Measurements from ENCODE around the gene CA10.

DNA sequence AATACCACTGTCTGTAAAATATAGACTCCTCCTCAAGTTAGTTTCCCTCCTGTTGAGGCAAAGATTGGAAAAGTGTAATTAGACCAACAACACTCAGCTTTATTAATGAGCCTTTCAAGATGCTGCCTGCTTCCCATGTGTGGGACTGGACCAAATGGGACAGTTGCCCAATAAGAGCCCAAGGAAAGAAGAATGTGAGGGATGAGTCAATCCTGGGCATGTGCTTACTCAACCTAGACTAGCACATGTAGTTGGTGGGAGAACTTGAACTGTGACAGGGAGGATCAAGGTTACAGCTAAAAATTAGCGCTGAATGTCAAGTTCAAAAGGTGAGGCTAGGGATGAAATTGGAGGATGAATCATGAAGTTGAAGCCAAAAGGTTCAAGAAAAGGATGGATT is 435.5 kb downstream of the CA10 start:
- TF ChIP-seq, protein P1, sequence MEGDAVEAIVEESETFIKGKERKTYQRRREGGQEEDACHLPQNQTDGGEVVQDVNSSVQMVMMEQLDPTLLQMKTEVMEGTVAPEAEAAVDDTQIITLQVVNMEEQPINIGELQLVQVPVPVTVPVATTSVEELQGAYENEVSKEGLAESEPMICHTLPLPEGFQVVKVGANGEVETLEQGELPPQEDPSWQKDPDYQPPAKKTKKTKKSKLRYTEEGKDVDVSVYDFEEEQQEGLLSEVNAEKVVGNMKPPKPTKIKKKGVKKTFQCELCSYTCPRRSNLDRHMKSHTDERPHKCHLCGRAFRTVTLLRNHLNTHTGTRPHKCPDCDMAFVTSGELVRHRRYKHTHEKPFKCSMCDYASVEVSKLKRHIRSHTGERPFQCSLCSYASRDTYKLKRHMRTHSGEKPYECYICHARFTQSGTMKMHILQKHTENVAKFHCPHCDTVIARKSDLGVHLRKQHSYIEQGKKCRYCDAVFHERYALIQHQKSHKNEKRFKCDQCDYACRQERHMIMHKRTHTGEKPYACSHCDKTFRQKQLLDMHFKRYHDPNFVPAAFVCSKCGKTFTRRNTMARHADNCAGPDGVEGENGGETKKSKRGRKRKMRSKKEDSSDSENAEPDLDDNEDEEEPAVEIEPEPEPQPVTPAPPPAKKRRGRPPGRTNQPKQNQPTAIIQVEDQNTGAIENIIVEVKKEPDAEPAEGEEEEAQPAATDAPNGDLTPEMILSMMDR (conservative IDR thresholded peaks at IDR 0.05) = no peak
- no peak for TF ChIP-seq EZH2 (IDR thresholded peaks at IDR 0.05; ENCODE audit: low read depth)

Measured in PC-9 (cell line).